HG03354 (cell line): ENCODE measurements around the gene SLC30A9.

ENCODE experiments used
- ATAC-seq: cut with Tn5 transposase; IDR thresholded peaks from one replicate; pipeline ENCODE4 v1.9.1; 2021; ENCODE audit warnings: mild to moderate bottlenecking; ENCODE audit not compliant: unreplicated experiment, poor library complexity, severe bottlenecking

The SLC30A9 gene

DNA sequence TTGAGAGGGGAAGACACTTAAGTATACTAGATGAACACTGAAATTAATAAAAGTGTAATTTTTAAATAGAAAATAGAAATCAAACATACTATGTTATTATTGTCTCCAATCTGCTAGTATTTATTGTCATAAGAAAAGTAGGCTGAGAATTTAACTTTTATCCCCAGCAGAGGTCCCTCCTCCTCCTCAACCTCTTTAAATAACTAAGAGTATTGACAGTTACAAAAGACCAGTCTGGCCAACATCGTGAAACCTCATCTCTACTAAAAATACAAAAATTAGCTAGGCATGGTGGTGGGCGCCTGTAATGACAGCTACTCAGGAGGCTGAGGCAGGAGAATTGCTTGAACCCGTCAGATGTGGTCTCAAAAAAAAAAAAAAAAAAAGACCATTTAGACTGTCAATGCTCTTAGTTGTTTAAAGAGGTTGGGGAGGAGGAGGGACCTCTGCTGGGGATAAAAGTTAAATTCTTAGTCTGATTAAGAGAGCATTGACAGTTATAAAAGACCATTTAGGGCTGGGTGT, 4.2 kb downstream of the SLC30A9 start:
- ATAC-seq = no peak

DNA sequence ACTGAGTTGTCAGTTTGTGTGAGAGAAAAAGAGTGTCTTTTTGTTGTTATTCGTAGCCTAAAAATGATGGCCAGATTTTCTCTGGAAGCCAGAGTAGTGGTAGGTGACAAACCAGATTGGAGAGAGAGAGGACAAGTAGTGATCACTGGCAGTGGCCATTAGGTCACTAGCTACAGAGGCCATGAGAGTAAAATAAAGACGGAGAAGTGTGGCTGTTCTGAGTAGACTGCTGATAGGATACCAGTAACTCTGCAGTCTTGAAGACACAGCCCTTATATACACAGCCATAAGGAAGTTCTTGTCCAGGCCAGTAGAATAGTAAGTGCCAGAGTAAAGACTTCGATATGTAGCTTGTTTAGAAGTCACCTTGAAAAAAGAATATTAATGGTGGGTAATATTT, 7.7 kb downstream of the SLC30A9 start:
- ATAC-seq = no peak

DNA sequence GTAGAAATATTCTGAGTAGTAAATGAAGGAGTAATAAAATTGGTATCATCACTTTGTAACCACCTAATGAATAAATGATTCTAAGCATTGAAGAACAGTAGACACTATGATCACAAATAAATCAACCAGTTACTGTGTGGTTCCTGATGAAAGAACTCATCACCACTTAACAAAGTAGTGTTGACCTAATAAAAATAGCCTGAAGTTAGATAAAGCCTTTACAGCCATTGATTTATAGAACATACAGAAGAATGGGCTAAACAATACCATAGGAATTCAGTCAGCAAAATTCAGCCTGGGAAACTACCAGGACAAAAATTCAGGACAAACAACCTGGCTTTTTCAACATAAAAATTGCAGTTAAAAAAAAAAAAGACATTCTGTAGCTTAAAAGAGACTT, 9.0 kb downstream of the SLC30A9 start:
- no peak for ATAC-seq

DNA sequence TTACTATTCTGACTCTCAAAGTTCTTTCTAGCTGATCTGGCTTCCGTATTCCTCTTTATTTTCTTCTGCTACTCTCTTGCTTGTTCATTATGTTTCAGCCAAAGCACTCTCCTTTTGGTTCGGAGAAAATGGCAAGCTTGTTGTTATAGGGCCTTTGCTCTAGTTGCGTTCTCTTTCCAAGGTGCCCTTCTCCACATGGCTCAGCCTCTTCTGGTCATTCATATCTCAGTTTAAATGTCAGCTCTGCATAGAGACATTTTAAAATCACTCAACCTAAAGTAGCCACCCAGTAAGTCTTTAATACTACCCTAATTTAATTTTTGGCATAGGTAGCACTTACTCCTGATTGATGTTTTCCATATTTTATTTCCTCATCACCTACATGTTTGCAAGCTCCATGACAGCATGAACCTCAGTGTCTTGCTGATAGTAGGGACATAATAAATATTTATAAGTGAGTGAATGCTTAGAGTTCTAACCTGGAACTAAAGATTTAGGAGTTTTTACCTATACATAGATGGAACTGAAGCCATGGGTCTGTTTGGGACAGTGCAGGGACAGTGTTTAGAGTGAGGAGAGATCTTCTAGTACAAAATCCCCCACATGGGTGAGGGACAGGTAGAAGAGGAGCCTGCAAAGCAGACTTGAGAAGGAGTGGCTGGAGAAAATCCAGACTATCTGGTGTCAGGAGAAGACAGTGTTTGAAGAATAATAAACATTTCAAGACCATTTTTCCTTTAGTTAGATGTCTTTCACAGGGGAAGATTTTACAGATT, 17.9 kb downstream of the SLC30A9 start:
- no peak for ATAC-seq

DNA sequence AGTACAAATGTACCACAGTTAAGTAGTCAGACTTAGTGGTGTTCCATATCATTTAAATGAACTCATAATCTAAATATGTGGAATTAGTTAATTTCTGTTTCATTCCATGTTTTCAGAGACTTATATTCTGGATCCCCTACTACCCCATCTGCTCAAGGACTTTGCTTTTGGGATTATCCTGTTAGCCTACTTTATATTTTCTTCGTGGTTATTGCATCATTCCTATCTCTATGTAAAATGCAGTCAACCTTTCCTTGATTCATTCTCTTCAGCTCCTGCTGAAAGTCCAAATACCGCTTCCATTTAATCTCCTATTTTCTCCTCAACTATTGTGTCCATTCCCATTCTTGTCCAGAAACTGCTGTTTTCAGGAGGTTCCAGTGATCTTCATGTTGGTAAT, 25.1 kb downstream of the SLC30A9 start:
- no peak for ATAC-seq

DNA sequence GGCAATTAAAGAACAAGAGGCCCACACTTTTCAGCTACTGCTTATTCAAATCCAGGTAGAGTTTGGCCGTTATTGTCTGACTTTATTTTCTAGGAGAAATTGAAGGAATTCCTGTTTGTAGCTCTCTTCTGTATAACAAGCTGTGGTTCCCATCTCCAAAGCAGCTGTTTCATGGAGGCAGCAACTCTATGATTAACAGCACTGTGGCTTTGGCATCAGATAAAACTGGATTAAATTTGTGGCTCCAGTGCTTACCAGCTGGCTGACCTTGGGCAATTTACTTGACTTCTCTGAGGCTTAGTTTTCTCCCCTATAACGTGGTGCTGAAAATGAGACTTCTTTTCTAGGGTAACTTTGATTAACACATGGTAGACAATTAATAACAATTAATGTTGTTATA, 28.1 kb downstream of the SLC30A9 start:
- no peak for ATAC-seq

DNA sequence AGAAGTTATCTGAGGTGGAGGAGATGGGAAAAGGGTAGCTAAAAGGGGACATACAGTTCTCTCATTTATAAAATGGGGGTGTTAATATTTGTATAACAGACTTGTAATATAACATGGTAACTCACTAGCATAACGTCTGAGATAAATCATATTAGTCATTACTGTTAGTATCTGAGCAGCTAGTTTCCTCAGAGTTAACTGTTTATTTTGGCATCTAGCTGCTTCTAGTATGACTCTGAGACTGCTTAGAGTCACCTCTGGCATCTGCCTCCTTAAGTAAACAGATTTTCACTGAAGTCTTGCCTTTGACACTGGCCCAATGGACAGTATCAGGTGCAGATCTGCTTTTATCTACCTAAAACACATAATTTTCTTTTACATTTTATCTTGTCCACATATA, 58.1 kb downstream of the SLC30A9 start:
- no peak for ATAC-seq

DNA sequence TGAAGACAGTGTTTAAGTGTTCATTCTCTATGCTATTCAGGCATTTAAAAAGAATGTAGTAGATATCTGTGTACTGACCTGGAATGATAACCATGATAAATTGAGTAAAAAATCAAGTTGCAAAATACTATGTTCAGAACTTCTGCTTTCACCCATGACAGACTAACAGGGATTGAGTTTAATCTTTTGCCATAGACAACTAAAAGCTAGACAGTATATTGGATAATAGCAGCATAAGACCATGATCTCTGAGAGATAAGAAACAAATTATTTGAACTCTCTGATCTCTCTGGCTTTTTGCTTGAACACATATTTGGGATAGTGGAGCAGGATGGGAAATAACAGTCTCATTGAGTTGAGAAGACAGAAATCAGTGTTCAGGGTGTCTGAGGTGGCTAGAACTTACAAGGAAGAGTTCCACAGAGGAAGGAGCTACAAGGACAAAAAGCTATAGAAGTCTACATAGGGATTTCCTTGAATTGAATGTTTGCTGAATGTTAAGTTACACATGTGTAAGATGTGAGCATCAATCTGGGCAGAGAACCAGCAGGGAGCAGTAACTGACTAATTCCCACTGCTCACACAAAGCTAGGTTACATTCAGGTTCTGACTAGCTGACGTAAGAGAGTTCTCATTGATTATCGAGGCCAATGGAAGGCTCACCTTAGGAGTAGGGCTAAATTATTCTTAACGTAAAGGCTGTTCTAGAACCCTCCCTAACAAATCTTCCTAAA, 60.4 kb downstream of the SLC30A9 start:
- no peak for ATAC-seq

DNA sequence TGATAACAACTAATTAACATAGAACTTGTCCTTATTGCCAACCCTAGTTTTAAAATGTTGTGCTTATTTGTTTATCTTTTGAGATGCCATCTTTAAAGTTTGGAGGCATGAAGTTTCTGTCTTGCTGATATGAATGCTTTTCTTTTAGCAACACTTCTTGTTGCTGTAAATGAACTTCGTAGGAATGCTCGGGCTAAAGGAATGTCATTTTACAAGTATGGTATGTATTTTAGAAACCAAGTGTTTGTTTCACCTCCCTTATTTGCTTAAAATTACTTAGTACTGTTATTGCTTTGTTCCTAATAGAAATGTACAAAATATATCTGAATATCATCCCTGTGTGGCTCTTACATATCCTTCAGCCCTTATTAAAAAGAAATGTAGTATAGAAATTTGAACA, 76.1 kb downstream of the SLC30A9 start:
- no peak for ATAC-seq

DNA sequence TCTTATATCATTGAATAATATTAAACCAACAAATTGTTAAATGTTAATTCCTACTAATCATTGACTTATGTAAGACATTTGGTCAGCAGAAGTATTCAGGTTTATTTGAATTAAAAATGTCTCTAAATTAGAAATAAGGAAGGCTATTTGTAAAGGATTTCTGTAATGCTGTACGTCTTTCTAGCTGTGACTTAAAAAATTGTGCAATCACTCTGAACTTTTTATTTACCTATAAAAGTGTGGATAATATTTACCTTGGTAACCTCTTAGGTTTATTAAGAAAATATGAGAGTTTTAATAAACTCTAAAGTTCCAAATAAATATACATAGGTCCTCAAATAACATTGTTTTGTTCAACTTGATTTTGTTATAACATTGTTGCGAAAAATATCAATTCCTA, 76.9 kb downstream of the SLC30A9 start:
- ATAC-seq = no peak

DNA sequence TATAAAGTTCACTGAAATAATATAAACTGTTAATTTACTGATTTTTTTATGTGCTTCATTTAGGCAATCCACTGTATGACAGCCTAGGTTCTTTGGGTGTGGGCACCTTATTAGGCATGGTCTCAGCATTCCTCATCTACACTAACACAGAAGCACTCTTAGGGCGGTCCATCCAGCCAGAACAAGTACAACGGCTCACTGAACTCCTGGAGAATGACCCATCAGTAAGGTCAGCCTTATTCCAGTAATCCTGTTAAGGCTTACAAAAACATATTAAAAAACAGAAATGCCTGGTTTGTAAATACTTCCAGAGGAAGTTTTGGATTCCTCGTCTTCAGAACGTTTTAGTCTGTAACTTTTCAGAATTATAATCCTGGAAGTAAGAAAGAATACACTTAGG, 80.1 kb downstream of the SLC30A9 start:
- no peak for ATAC-seq

DNA sequence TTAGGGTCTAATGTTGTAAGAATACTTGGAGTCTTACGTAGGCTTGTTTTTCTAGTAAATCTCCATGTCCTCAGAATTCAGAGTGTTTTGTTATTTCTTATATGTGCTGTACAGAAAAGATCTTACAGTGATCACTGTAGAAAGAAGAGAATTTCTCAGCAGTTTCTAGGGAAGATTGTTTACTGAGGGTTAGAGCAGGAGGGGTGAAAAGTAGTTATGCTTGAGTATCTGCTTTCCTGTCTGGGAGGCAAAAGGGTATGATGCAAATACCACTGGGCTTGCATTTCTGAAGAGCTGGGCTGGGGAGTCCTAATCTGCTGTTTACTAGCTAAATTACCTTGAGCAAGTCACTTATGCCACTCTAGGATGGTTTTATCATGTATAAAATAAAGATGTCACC, 84.0 kb downstream of the SLC30A9 start:
- no peak for ATAC-seq

DNA sequence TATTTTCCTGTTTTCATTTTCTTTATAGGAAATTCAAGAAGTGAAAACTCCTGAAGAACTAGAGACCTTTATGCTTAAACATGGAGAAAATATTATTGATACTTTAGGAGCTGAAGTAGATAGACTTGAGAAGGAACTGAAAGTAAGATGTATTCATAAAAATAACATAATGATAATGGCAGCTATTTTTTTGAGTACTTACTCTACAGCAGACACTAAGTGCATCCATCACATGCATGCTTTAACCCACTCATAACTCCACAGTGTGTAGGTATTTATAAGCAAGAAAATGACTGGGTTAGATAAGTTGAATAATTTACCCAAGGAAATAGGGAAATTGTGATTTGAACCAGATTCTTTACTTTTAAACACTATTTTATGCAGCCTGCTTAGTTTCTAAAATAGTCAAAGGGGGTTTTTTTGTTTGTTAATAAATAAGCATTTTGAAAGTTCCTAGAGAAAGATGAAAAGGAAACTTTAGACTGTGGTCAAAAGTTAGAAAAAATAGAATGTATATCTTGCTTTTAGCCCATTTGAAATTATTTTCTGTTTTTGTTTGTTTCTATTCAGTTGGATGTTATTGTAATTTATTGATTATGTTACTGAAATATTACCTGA, 88.0 kb downstream of the SLC30A9 start:
- ATAC-seq = peak; percentile 88

DNA sequence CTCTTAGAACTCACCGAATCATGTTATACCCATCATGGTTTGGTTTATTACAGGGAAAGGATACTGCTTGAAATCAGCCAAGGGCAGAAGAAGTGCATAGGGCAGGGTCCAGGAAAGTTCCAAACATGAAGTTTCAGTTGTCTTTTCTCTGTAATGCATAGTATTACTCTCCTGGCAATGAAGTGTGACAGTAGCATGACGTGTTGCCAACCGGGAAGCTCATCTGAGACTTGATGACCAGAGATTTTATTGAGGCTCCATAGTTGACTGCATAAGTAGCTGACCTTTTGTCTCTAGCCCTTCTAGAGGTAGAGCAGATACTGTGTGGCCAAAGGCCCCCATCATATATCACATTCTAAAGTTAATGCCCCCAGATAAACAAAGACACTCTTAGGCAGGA, 90.0 kb downstream of the SLC30A9 start:
- peak; percentile 65 for ATAC-seq

DNA sequence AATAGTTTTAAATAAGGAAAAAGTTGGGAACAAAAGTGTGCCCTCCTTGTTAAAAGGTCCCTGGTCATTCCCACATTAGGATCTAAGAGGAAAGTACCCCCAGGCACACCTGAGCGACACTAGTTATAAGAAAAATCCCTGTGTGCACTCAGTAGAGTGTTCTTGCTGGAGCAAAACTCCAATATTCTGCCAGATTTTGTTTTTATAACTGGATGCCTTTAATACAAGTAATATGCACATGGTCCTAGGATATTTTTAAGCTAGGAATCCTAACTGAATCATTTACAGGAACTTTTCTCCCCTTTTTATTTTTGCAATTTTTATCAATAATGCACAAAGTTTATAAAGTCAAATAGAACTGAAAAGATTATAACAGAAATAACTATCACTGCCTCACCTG, 93.5 kb downstream of the SLC30A9 start:
- no peak for ATAC-seq

DNA sequence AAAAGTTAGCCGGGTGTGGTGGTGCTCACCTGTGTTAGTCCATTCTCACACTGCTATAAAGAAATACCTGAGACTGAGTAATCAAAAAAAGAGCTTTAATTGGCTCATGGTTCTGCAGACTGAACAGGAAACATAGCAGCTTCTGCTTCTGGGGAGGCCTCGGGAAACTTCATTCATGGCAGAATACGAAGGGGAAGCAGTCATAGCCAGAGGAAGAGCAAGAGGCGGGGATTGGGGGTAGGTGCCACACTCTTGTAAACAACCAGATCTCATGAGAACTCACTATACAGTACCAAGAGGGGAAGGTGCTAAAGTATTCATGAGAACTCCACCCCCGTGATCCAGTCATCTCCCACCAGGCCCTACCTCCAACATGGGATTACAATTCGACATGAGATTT, 98.1 kb downstream of the SLC30A9 start:
- no peak for ATAC-seq

DNA sequence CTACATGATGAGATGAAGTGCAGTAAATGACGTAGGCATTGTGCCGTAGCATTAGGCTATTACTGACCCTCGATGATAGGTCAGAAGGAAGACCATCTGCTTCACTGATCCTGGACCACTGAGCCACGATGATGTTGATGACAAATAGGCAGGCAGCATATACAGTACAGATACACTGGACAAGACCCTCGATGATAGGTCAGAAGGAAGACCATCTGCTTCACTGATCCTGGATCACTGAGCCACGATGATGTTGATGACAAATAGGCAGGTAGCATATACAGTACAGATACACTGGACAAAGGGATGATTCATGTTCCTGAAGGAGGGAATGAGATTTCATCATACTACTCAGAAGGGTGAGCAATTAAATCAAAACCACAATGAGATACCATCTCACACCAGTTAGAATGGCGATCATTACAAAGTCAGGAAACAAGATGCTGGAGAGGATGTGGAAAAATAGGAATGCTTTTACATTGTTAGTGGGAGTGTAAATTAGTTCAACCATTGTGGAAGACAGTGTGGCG, 111.2 kb downstream of the SLC30A9 start:
- ATAC-seq = no peak

DNA sequence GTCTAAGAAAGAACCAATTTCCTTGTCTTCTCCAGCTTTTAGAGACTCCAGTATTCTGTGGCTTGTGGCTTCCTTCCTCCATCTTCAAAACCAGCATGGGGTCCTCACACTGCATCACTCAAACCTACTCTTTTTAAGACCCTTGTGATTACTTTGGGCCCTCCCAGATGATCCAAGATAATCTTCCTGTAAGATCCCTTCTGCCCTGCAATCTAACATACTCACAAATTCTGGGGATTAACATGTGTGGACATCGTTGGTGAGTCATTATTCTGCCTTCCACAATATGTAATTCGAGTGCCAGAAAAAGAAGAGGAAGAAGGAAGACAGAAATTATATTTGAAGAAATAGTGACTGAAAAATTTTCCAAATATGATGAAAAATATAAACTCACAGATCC, 114.2 kb downstream of the SLC30A9 start:
- ATAC-seq = no peak

DNA sequence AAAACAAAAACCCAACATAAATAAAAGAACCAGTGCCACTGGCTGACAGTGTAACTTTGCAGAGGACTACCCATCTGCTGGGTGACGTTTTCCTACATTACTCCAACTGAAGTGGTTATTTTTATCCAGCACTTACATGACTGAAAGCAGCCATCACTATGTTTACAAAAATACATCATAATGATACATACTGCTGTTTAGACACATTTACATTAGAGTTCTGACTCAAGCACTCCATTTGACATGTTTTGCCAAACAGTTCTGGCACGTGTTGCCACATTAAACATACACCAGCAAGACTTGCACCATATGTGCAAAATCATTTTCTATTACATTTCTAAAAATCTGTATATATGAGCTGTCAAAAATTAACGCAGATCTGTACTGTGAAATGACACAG, 122.5 kb downstream of the SLC30A9 start:
- ATAC-seq = no peak

DNA sequence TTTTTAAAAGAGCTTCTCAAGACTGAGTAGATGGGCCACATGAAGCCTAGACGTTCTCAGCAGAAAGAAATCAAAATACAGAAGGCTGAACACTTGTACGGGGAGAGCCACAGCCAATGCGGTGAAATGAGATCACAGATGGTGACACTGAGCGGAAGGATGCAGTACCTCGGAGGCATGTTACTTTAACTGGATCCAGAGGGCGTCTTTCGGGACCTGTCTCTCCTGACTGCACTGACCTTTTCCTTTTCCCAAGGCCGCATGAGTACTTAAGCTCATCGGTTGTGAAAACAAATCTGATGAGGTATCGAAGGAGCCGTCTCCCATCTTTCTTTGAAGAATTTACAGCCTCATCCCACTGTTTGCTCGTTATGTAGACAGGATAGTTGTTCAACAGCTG, 129.6 kb downstream of the SLC30A9 start:
- no peak for ATAC-seq

DNA sequence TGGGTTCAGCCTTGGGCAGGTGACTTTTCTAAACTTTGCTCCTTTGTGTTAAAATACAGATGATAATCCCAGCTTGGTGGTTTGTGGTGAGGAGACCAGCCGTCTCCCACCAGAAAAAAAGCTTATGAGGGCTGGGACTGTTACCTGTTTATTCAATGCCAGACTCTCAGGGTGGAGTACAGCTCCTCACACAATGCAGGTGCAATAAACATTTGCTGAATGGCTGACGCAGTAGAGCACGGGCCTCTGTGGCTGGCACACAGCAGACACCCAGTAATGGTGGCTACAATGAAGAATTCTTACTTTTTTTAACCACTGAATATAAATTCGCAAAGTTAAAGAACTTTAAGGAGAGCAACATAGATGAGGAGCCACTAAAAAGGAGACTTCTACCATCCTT, 131.9 kb downstream of the SLC30A9 start:
- no peak for ATAC-seq
